Measurements from ENCODE around the gene DNAH14. TPM values are rescaled to one million over a fixed set of nuclear protein-coding genes. Genes with fewer than 3 reads are reported as not detected.

The DNAH14 gene
- total RNA-seq, 1 experiment from 2014 or later = 33.2 TPM

- H4K20me1 ChIP-seq (ENCODE audit: insufficient read depth) = no peaks in the 10 kb centered on the region
- no peaks in the 10 kb centered on the region for H3K27me3 ChIP-seq (ENCODE audit: insufficient read depth, low read length)
- BruUV-seq (replicated peaks) = no TSS peak
- H3K4me3 ChIP-seq (replicated peaks in 1 of 2; ENCODE audit: low read depth in 1 of 2, low read length in 2 of 2) = no peak overlapping the region
- no peaks in the 10 kb centered on the region for H3K79me2 ChIP-seq (ENCODE audit: insufficient read depth, low read length)
- TF ChIP-seq ZNF274 (IDR thresholded peaks at IDR 0.05; ENCODE audit: low read depth, low read length) = no peak
- no peak for TF ChIP-seq RAD21 (IDR thresholded peaks at IDR 0.05; ENCODE audit: low read depth)
- TF ChIP-seq POLR2AphosphoS5 (IDR thresholded peaks at IDR 0.05; ENCODE audit: low read depth, low read length) = no peak
- no peak for TF ChIP-seq CTCF (IDR thresholded peaks at IDR 0.05 in 2 of 3, conservative IDR thresholded peaks at IDR 0.05 in 1 of 3; ENCODE audit: borderline replicate concordance in 1 of 3, insufficient read depth in 1 of 3, low read depth in 2 of 3, low read length in 2 of 3)
- peak; percentile 32 for TF ChIP-seq REST (IDR thresholded peaks at IDR 0.05; ENCODE audit: low read depth)
- TF ChIP-seq MAX (IDR thresholded peaks at IDR 0.05) = no peak
- TF ChIP-seq SIN3A (IDR thresholded peaks at IDR 0.05; ENCODE audit: low read depth) = no peak
- TF ChIP-seq ELF1 (IDR thresholded peaks at IDR 0.05; ENCODE audit: borderline replicate concordance, low read depth) = no peak
- no peaks in the 10 kb centered on the region for H3K4me1 ChIP-seq (ENCODE audit: control insufficient read depth in 1 of 2, insufficient read depth in 2 of 2, low read length in 2 of 2)
- H2AFZ ChIP-seq (ENCODE audit: low read depth, low read length, poor library complexity, severe bottlenecking) = no peak overlapping the region
- DNase-seq (ENCODE audit: low read depth, low spot score) (no peak), ATAC-seq (no peak)
- RAD21 ChIA-PET (ENCODE audit: low non-redundant PET in 1 of 2, low total read pairs in 2 of 2, uncharacterized antibody in 2 of 2, unreplicated experiment in 2 of 2) = no interaction called here
- H3K27ac ChIP-seq (ENCODE audit: low read depth, low read length) = no peak overlapping the region
- intact Hi-C loops (cut with micrococcal nuclease) = loop anchor here (1.0 kb wide), 1 partner anchor 31 kb away; no protein-coding TSS in a partner anchor
- no peaks in the 10 kb centered on the region for H3K9me3 ChIP-seq (ENCODE audit: control insufficient read depth in 1 of 2, insufficient read depth in 1 of 2, low read depth in 1 of 2, low read length in 2 of 2)
- no peaks in the 10 kb centered on the region for H3K36me3 ChIP-seq (ENCODE audit: control insufficient read depth in 1 of 2, insufficient read depth in 2 of 2, low read length in 2 of 2)
- H3K4me2 ChIP-seq (ENCODE audit: low read length) = no peak overlapping the region
- no peak overlapping the region for H3K9ac ChIP-seq (ENCODE audit: low read length)
- no peaks in the 10 kb centered on the region; the same call in 1 of the 2 replicates for H3K9me2 ChIP-seq (ENCODE audit: insufficient read depth)
- CTCF ChIA-PET = no interaction called here
- POLR2A ChIA-PET = no interaction called here
Measured at GRCh38 chr1:225111000-225111399, 181.5 kb downstream of the DNAH14 start.
